SK-N-MC (cell line): Measurements from ENCODE around the gene PCNX4.

Experiments used
- EZH2 ChIP-seq: fragments of 200-600 bp; sonication (generic); IDR thresholded peaks from one replicate; pipeline ENCODE4 v1.6.1; 2017; ENCODE audit warnings: antibody characterized with exemption
- FOXP2 ChIP-seq: optimal IDR thresholded peaks from 2 replicates; pipeline ENCODE3; 2011; ENCODE audit warnings: mild to moderate bottlenecking, moderate library complexity; ENCODE audit not compliant: insufficient read depth; ENCODE audit errors: extremely low read length, control extremely low read depth
- POLR2AphosphoS5 ChIP-seq: IDR thresholded peaks from 2 replicates; pipeline ENCODE4 v1.6.1; 2012; ENCODE audit warnings: mild to moderate bottlenecking, low read depth, low read length, borderline replicate concordance

- no peak for TF ChIP-seq FOXP2
- TF ChIP-seq EZH2 = no peak
- no peak for TF ChIP-seq POLR2AphosphoS5
These were observed 1.4 kb downstream of the PCNX4 start for GRCh38 chr14:60093080-60093479.
